GM12865 (cell line): Measurements from ENCODE around the gene STXBP5.

ENCODE experiments used
- DNase-seq: peaks from one replicate; pipeline ENCODE4 v3.0.0; 2010; ENCODE audit warnings: low read depth
- H3K4me3 ChIP-seq: 2 replicates; pipeline ENCODE4 v1.5.1; 2011; ENCODE audit warnings: mild to moderate bottlenecking, low read depth, low read length, control low read depth
- TF ChIP-seq, protein P1 (sequence below): IDR thresholded peaks from 2 replicates; pipeline ENCODE4 v1.5.1; 2011; ENCODE audit warnings: low read length, control low read depth, low read depth, inconsistent platforms; ENCODE audit not compliant: insufficient read depth; ENCODE audit errors: missing control alignments

STXBP5 gene

GRCh38 chr6:147321260-147321659 lies 117.0 kb downstream of the STXBP5 start:
- TF ChIP-seq, protein P1, sequence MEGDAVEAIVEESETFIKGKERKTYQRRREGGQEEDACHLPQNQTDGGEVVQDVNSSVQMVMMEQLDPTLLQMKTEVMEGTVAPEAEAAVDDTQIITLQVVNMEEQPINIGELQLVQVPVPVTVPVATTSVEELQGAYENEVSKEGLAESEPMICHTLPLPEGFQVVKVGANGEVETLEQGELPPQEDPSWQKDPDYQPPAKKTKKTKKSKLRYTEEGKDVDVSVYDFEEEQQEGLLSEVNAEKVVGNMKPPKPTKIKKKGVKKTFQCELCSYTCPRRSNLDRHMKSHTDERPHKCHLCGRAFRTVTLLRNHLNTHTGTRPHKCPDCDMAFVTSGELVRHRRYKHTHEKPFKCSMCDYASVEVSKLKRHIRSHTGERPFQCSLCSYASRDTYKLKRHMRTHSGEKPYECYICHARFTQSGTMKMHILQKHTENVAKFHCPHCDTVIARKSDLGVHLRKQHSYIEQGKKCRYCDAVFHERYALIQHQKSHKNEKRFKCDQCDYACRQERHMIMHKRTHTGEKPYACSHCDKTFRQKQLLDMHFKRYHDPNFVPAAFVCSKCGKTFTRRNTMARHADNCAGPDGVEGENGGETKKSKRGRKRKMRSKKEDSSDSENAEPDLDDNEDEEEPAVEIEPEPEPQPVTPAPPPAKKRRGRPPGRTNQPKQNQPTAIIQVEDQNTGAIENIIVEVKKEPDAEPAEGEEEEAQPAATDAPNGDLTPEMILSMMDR = no peak
- H3K4me3 ChIP-seq = peak overlapping the region; percentile 52; the same call in 1 of the 2 replicates
- no peak for DNase-seq

GRCh38 chr6:147322299-147323162 lies 118.3 kb downstream of the STXBP5 start:
- TF ChIP-seq, protein P1 = no peak
- DNase-seq = peak; percentile 79
- H3K4me3 ChIP-seq = peak overlapping the region; percentile 52

- no peak for DNase-seq
- no peak overlapping the region for H3K4me3 ChIP-seq
- TF ChIP-seq, protein P1 = no peak
Measured at GRCh38 chr6:147325557-147325956, 121.3 kb downstream of the STXBP5 start.

GRCh38 chr6:147331401-147331800 lies 127.2 kb downstream of the STXBP5 start:
- DNase-seq = no peak
- H3K4me3 ChIP-seq = no peak overlapping the region

DNA sequence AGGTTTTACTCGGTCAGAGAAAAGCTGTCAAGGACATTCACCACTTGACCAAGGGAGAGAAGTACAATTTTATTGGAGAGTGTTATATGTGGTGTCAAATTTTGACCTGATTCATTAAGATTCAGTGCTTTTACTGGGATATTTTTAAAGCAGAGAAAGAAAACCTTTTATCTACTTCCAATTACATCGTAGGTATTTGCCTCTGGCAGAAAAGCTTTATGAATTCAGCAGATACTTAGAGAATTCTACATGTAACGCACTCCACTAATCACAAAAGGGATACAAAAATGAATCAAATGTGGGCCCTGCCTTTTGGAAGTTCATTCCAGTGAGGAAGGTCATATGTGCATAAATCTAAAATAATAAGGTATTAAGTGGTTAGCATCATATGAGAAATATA lies 133.7 kb downstream of the STXBP5 start:
- TF ChIP-seq, protein P1 = no peak
- no peak for DNase-seq

More at GRCh38 chr6:147331401-147331800, 127.2 kb downstream of the STXBP5 start:
- TF ChIP-seq, protein P1 = no peak

GRCh38 chr6:147341486-147341885 lies 137.3 kb downstream of the STXBP5 start:
- TF ChIP-seq, protein P1 = no peak
- no peak overlapping the region for H3K4me3 ChIP-seq
- DNase-seq = no peak

More for the DNA sequence above, 133.7 kb downstream of the STXBP5 start:
- no peak overlapping the region for H3K4me3 ChIP-seq
